Hypothalamus (tissue), 51 donors: Measurements from ENCODE around the gene INPP5K.
"Not testable (repeated sequence)": the region's sequence is repeated elsewhere in the genome, so short reads cannot be mapped to it uniquely, and the experiment has no call there.

ENCODE experiments used
- DNase-seq, 51 donors: peaks; one replicate each; lab custom pipeline; 2025; lab: John Stamatoyannopoulos, UW

The INPP5K gene

DNA sequence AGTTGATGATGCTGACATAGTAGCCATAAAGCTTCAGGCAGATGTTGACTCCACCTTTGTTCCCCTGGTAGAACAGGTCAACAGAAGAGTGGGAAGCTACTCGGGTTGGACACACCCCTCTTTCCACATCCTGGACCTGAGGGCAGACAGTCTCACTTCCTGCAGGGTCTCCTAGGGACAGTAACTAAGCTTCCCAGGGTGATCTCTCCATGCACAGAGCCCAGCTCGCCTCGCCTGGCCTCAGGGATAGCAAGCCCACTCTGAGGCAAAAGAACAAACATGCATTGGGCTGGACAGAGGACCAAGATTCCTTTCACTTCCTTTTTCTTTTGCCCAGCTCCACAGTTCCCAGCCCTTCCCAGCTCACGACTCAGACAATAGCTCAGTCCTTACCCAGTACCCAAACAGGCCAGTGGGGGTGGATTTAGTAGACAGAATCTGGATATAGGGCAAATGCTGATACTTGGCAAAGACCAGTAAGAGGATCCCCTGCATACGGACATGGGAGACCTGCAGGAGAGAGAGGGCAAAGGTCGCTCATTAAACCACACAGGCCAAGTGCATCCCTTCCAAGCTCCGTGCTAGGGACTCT, 7.0 kb downstream of the INPP5K start:
- no peak for DNase-seq

DNA sequence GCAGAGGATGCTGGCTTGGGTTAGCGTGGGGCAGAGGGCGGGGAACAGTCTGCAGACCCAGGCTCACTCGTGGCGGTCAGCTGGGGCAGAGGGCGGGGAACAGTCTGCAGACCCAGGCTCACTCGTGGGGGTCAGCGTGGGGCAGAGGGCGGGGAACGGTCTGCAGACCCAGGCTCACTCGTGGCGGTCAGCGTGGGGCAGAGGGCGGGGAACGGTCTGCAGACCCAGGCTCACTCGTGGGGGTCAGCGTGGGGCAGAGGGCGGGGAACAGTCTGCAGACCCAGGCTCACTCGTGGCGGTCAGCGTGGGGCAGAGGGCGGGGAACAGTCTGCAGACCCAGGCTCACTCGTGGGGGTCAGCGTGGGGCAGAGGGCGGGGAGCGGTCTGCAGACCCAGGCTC, 7.7 kb downstream of the INPP5K start:
- DNase-seq, result not testable (repeated sequence)

DNA sequence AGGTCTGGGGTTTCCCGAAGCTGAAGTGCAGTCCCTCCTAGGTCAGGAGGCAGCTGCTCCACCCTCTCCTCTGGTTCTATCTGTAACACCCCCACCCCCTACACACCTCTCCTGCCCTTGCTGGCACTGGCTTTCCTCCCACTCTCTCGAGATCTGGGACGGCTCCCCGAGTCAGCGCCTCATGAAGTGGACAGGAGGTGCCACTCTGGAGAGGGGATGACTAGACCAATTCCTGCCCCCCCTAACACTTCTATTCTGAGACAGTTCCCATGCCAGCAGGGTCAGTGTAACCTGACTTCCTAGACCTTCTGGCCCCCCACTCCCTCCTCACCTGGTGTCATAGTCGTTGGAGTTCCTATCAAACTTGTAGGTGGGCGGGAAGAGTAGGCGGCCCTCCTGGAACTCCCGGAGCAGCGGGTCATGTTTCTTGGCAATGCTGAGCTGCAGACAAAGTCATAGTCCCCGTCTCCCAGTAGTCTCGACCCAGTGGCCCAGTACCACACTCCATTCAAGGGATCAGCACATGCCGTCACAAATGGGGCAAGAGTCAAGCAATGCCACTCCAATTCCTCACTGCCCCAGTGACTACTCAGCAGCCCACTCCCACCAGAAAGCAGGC, 9.7 kb downstream of the INPP5K start:
- DNase-seq, result no peak

DNA sequence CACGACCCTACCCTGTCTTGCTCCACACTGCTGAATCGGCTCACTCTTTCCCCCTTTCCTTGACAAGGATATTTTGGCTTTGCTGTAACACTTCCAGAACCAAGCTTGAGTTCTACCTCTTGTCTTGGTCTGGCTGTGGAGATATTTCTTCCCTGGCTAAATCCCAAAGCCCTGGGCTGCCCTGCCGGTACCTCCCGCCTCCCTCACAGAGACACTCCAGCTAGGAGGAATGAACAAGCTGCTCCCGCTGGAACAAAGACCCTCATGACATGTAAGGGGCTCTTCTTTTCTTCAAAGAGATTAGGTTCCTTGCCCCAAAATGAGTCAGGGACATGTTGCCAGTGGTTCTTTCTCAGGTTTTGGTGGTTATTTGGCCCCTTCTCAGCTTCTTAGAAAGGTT, 10.8 kb downstream of the INPP5K start:
- no peak for DNase-seq

DNA sequence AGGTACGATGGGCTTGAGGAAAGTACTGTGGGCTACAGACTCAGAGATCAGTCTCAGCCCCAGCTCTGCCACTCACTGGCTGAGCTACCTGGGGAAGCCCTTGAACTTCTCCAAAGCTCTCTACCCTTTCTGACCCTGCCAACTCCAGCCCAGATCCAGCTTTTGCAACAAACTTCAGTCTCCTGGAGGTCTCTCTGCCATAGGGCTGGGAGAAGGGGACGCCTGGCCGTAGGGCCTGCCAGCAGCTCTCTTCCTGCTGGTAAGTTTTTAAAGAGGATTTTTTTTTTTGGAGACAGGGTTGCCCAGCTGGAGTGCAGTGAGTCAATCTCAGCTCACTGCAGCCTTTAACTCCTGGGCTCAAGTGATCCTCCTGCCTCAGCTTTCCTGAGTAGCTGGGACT, 11.5 kb downstream of the INPP5K start:
- DNase-seq, result no peak

DNA sequence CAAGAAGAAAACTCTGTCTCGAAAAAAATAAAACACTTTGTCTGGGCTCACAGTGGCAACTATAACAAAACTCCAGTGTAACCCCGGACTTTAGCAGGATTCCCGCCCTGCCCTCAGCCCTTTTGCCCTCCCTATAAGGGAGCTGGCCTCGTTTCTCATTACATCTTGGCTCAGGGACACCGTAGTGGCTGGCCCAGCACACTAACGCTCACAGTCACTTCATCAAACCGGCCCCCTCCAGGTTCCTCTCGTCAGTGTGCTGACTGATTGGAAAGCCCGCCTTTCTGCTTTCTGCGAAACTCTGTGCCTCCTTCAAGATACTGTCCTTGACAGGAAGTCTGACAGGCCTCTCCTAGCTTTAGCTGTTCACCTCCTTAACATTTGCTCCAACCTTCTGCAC, 12.7 kb downstream of the INPP5K start:
- DNase-seq, result no peak

DNA sequence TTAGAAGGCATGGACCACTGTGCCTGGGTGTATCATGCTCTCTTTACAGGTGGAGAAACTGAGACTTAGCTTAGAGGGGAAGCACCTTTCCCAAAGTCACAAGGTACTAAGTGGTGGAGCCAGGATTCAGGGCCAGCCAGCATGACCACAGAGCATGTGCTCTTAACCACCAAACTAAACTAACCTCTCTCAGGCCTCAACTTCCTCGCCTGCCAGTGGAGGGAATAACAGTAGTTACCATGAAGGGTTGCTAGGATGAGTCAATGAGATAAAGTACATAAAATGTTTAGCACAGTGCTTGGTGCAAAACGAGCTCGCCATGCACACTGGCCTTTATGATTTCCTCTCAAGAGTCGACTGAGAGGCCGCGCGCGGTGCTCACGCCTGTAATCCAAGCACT, 17.5 kb downstream of the INPP5K start:
- no peak for DNase-seq

DNA sequence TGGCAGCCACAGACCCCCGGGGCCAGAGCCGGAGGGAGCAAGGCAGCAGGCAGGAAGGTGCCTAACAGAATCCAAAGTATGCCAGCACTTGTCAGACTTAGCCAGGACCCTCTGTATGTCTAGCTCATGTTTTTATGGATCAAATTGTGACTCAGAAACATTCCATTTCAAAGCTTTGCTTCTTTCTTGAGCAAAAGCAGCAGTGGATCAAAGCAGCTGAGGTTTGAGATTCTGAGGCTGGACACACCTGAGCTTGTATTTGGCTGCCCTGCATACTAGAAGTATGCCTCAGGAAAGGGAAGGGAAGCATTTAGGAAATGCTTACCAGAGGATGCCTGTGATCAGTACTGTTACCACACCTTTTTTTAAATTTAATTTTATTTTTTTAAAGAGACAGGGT, 18.2 kb downstream of the INPP5K start:
- no peak for DNase-seq

DNA sequence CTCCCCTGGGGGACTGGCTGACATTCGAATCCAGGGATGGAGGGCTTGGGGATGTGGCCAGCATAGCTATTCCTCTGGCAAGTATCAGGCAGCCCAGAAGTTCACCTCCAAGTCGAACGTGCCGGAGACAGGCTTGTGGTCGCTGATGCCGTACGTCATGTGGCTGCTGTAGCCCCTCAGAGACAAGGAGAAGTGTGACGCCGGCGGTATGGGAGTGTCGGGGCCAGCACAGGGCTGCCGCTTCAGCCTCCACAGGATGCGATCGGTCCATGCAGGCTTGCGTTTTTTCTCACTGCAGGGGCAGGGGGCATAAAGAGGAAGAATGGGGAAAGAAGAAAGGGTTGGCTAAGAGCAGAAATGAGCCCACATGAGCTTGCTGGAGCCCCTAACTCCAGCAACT, 18.6 kb downstream of the INPP5K start:
- no peak for DNase-seq

DNA sequence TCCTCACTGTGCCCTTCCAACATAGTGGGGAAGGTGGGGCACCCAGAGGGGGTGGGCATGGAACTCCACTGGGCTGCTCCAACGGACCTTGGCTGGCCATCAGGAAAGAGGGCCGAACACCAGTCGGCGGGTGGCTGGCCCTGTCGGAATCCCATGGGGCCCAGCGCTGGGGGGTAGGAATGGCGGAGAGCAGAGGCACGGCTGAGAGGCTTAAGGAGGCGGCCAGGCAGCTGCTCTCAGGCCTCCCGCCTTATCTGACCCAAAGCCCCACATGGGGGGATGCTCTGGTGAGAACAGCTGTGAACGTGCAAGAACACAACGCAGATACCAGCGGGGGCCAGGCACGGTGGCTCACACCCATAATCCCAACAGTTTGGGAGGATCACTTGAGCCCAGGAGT, 19.5 kb downstream of the INPP5K start:
- no peak for DNase-seq

DNA sequence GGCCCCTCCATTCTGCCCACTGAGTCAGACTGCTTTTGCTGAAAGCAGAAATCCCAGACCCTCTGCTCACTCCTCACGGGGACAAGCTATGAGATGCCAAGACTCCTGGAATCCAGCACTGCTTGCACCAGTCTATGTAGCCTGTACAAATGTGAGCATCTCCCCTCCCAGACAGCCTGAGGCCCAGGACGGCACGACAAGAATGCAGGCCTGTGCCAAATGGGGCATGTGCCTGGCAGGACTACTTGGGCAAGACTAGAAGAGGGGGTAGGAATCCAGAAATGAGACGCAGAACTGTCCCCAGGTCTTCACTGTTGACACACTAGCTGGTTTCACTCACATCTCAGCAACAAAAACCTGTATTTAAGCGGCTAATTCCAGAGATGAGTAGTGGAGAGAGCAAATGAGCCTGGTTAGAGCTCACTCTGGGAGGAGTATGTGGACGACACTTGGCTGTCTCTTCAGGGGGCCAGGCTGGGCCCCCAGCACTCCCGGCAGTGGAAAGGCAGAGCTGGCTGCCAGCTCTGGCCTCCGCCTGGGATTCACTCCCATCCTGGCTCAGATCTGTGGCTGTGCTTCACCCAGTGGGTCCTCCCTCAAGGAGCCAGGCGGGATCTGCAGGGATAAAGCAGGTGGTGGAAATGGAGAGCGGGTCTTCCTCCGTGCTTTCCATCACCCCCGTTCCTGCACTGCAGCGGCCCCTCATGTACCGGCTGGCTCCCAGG, 21.0 kb downstream of the INPP5K start:
- peak in 1 of 51 donors; percentile 26 for DNase-seq

DNA sequence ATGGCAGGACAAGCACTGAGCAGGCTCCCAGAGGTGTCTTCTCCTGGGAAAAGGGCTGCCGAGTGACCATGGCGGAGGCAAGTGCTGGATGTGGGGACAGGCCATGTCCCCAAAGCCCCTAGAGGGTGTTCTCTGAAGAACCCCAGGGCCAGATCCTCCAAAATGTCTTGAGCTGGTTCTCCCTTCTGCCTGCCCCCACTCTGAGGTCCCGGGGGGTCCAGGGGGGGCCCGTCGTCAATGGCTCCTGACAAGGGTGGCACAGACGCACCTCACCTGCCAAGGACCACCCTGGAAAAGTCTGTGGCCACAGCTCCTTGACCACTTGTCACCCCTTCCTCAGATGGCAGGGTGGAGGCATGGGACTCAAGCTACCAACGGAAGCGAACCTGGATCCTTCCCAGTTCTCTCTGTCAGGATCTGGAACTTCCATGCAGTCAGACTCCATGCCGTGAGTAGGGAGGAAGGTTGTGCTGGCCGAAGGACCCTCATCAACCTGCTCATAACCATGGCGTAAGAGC, 21.6 kb downstream of the INPP5K start:
- DNase-seq, result no peak

DNA sequence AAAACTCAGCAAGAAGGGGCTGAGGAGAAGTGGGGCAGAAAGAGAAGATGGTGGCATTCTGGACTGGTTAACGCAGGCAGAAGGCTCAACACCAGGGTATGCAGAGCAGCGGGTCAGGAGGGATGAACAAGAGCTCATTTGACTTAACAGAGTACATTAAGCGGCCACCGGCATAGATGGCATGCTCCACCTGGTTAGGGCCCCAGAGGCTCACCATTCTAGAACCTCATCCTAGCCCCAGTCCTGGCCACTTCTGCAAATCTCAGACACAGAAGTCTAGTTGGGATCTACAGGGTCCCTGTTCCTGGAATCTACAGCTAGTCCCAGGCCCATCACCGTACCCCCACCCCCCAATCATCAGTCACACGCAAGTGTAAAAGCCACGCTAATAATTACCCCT, 22.2 kb downstream of the INPP5K start:
- DNase-seq, result no peak

DNA sequence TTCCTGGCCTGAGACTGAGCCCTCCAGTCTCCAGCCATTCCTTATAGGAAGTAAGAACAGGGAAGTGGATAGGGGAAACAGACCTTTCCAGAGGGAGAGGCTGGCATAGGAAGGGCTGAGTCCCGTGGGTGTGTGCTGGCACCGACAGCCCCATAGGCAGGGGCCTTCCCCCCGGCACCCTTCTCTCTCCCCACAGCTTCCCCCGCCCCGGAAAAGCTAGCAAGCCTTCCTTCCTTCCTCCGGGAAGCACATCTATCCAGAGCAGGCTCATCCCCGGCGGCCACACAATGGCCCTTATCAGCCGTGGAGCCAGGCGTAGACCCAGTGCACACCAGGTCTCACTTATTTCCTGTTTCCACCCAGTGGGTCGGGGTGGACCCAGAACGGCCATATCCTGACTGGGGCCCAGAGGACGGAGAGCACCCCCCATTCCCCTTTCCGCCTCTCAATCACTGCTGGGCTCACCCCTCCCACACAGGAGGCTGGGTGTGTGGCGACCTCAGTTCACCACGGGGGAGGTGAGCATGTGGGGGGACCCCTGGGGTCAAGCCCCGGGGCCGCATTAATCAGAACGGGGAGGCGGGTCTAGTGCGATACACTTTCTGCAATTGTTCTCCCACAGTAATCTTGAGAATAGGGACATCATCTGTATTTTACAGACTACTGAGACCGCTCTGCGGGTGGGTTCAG, 23.0 kb downstream of the INPP5K start:
- DNase-seq, result no peak

DNA sequence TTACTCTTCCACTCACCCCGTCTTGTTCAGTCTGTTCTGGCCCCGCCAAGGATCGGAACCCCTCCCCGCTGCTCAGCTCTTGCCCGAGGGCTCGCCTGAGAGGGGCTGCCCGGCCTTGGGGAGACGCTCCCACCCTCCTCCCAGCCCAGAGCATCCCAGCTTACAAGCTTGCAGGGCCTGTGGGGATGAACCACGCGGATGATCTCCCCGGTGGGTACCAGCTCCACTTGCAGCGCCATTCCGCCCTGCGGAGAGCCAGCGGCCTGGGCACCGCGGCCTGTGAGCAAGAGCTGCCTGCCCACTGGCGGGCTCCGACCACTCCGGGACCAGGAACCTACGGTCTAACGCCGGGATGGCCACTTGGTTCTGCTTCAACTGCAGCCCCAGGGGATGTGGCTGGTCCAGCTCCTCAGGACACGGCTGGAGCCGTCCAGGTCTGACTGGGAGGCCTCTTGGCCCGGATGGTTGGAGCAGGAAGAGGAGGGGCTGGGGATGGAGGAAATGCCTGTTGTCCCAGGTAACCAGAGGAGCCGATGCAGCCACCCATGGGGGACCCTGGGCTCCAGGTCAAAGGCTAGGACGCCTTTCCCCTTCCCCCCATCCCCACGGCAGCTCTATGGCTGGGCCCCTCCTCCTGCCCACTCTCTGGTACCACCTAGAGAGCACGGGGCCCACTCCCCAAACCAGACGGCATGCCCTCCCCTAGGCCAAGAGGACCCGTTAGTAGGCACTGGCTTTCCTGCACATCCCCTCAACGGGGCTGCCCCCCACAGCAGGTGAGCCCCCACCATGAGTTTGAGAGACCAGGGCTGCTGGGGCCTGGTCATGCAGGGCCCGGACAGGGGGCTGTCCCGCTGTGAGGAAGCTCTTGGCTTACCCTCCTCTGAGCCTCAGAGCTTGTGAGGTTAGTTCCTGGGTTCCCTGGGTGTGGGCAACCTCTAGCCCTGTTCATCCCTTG, 23.9 kb downstream of the INPP5K start, which contains the start of gene MYO1C:
Gene MYO1C, minus strand, starts transcription at position 438 of the 958 bp plus-strand sequence. Its CDS starts 199 bp downstream, at position 239.
- DNase-seq, result no peak

DNA sequence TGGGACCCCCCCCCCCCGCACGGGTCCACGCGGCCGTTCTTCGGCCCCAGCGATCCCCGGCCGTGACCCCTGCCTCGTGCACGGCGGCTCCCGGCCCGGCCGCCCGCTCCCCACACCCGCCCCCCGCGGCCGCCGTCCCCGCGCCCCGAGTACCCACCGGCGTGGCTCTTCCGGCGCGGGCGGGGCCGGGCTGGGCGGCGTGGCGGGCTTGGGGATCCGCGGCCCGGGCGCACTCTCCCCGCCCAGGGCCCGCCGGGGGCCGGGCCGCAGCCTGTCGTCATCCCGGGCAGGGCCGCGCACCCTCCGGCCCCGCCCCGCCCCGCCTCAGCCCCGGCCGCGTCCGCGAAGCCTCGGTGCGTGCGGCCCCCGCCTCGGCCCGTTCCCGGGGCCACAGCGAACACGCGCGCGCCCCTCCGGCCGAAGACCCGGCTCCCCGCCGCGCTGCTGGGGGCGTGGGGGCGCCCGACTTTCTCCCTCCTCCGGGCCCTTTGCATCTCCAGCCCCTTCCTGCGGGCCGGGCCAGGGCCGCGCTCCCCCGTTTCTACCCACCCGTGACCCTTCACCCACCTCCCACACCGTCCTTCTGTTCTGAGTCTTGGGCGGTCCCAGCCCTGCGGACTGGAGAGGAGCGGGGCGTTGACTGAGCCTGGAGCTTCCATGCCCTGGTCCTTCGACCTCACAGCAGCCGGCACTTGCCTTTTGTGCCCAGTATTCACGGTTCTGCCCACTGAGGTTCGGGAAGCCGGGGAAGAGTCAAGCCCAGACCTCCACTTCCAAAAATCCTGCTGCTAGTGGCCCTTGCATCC, 24.8 kb downstream of the INPP5K start:
- DNase-seq, result peak in 16 of 51 donors; percentile 9 to 68 (median 33)

DNA sequence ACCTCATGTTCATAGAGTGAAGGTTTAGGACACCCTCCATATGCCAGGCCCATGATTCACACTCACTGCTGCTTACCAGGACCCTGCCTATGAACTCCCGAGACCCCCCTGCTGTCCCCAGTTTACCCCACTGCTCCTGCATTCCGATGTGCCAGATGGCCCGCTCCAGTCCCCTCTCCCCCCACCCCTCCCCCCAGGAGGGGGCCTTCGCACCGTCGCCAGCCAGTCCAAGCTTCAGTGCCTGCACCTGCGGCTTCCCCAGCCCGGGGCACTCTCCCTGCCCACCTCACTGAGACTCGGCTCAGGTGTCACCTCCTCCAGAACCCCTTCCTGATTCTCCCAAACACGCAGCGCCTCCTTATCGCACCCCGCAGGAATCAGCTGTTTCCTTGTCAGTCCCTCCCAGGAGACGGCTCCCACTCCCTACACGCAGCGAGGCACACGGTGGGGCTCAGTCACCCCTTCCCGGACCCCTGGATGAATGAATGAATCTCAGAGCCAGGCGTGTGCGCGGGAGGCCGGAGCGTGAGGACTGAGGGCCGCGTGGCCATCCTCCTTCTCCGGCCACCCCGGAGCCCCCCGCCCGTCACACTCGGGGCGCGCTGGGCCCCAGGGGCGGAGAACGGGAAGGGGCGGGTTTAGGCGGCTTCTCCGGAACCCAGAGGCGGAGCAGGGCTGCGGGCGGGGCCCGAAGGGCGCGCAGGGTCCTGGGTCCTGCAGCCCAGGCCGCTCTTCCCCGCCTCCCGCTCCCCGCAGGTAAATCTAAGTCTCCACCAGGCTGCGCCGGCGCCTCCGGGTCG, 25.6 kb downstream of the INPP5K start:
- peak in 19 of 51 donors; percentile 6 to 52 (median 30) for DNase-seq

DNA sequence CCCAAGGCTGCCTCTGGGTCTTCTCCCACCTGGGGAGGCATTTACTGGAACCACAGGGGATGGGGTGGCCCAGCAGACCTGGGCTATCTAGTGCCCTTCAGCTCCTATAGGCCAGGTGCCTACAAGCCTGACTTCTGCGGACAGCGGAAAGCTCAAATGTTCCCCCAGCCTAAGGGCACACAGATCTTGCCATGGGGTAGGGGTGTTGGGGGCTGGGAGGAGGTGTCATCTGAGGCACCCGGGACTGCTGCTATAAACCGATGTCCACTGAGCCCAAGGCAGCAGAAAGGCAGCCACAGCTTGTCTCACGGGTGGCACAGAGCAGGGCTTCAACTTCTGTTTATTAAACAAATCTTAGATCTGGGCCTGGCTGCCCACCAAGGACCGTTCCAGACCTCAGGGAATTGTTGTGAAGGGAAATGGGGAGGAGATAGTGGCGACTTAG, 27.6 kb downstream of the INPP5K start:
- no peak for DNase-seq
